Progenitor cell of endocrine pancreas (in vitro differentiated cells): ENCODE data around the gene RASA3. TPM values are rescaled to one million over a fixed set of nuclear protein-coding genes. Genes with fewer than 3 reads are reported as not detected.

Experiments used
- DNase-seq: peaks from one replicate; pipeline ENCODE4 v3.0.0; 2021; ENCODE audit warnings: low spot score; ENCODE audit not compliant: unreplicated experiment
- H3K27ac Mint-ChIP-seq: 2 replicates; pipeline ENCODE4 v1.8.0; 2021; ENCODE audit warnings: mild to moderate bottlenecking, moderate library complexity, mixed read lengths
- H3K27me3 Mint-ChIP-seq: 2 replicates; pipeline ENCODE4 v1.8.0; 2021; ENCODE audit warnings: mixed read lengths
- H3K36me3 Mint-ChIP-seq: 2 replicates; pipeline ENCODE4 v1.8.0; 2022; ENCODE audit warnings: mixed read lengths; ENCODE audit not compliant: insufficient read depth
- H3K4me1 Mint-ChIP-seq: 2 replicates; pipeline ENCODE4 v1.8.0; 2021; ENCODE audit warnings: low read depth, mixed read lengths
- H3K4me3 Mint-ChIP-seq: 2 replicates; pipeline ENCODE4 v1.8.0; 2021; ENCODE audit warnings: low read depth, mild to moderate bottlenecking, moderate library complexity, mixed read lengths
- H3K9me3 Mint-ChIP-seq: 2 replicates; pipeline ENCODE4 v1.8.0; 2021; ENCODE audit warnings: low read depth, mixed read lengths
- CTCF ChIP-seq: fragments of 200-600 bp; sonication (generic); IDR thresholded peaks from one replicate; pipeline ENCODE4 v1.5.0; 2021; ENCODE audit warnings: antibody characterized with exemption, mild to moderate bottlenecking; ENCODE audit not compliant: unreplicated experiment
- total RNA-seq: library from RNA; stranded (reverse); gene quantifications from 2 replicates; pipeline ENCODE4 v1.2.1, GENCODE V29; 2021

RASA3 gene
- total RNA-seq, 1 donor from 2014 or later: 6.3 TPM

DNA sequence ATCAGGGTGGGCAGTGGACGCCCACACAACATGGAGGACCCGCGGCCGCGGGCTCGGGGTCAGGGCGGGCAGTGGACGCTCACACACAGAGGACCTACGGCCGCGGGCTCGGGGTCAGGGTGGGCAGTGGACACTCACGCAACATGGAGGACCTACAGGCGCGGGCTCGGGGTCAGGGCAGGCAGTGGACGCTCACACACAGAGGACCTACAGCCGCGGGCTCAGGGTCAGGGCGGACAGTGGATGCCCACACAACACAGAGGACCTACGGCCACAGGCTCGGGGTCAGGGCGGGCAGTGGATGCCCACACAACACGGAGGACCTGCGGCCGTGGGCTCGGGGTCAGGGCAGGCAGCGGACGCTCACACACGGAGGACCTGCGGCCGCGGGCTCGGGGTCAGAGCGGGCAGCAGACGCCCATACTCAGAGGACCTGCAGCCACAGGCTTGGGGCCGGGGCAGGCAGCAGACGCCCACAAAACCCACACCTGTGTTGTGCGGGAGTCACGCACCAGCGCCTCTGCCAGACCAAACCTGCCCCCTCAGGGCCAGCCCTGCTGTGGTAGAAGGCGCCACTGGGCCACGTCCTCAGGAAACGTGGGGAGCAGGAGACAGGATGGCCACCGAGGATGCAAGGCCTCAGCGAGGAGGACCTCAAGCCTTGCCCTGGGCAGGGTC, 131.0 kb downstream of the RASA3 start:
- no peaks in the 10 kb centered on the region for H3K36me3 Mint-ChIP-seq
- H3K4me1 Mint-ChIP-seq: no peaks in the 10 kb centered on the region
- no peak overlapping the region for H3K27ac Mint-ChIP-seq
- H3K9me3 Mint-ChIP-seq: no peaks in the 10 kb centered on the region
- no peak for DNase-seq
- H3K27me3 Mint-ChIP-seq: no peaks in the 10 kb centered on the region
- no peak overlapping the region for H3K4me3 Mint-ChIP-seq
- no peak for TF ChIP-seq CTCF

- no peak overlapping the region for H3K27ac Mint-ChIP-seq
- no peaks in the 10 kb centered on the region for H3K9me3 Mint-ChIP-seq
- no peaks in the 10 kb centered on the region for H3K36me3 Mint-ChIP-seq
- H3K4me1 Mint-ChIP-seq: no peaks in the 10 kb centered on the region
- TF ChIP-seq CTCF: no peak
- no peak for DNase-seq
- no peak overlapping the region for H3K4me3 Mint-ChIP-seq
- no peaks in the 10 kb centered on the region for H3K27me3 Mint-ChIP-seq
Observed at GRCh38 chr13:114000151-114001040, 132.0 kb downstream of the RASA3 start.

DNA sequence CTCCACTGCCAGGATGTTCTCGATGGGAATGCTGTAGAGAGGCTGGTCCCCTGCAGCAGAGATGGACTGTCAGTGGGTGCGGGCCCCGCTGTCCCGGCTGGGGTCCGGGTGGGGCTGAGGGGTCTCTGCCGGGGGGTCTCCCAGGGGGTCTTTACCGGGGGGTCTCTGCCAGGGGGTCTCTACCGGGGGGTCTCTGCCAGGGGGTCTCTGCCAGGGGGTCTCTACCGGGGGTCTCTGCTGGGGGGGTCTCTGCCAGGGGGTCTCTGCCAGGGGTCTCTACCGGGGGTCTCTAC, 132.9 kb downstream of the RASA3 start:
- no peak for TF ChIP-seq CTCF

GRCh38 chr13:113998781-113999617, 133.4 kb downstream of the RASA3 start:
- DNase-seq: no peak
- no peak overlapping the region for H3K27ac Mint-ChIP-seq
- H3K4me3 Mint-ChIP-seq: no peak overlapping the region
- H3K27me3 Mint-ChIP-seq: no peaks in the 10 kb centered on the region
- no peaks in the 10 kb centered on the region for H3K9me3 Mint-ChIP-seq
- H3K36me3 Mint-ChIP-seq: no peaks in the 10 kb centered on the region
- no peaks in the 10 kb centered on the region for H3K4me1 Mint-ChIP-seq
- no peak for TF ChIP-seq CTCF

More for the DNA sequence above, 132.9 kb downstream of the RASA3 start:
- no peaks in the 10 kb centered on the region for H3K9me3 Mint-ChIP-seq
- H3K27ac Mint-ChIP-seq: no peak overlapping the region
- no peaks in the 10 kb centered on the region for H3K4me1 Mint-ChIP-seq
- H3K27me3 Mint-ChIP-seq: no peaks in the 10 kb centered on the region
- no peak for DNase-seq
- H3K36me3 Mint-ChIP-seq: no peaks in the 10 kb centered on the region
- H3K4me3 Mint-ChIP-seq: no peak overlapping the region
